Amygdala (tissue), 56 donors: ENCODE measurements around the gene RPUSD1.
A peak's percentile ranks its signal among the peaks of the same experiment; 100 is the strongest.

Source experiments
- DNase-seq, 56 donors: peaks; one replicate each; lab custom pipeline; 2025; lab: John Stamatoyannopoulos, UW

RPUSD1 gene

GRCh38 chr16:799948-800833, 12.0 kb upstream of the RPUSD1 start, which contains the start of gene GNG13:
Gene GNG13 (minus strand): TSS chr16:800734. CDS start chr16:799077, 1,657 bp downstream.
- DNase-seq, result peak in 1 of 56 donors; percentile 57

- DNase-seq, result no peak
These were observed 11.1 kb upstream of the RPUSD1 start for GRCh38 chr16:799111-799947.

- DNase-seq, result no peak
These were observed 10.5 kb upstream of the RPUSD1 start for GRCh38 chr16:798666-799065.

GRCh38 chr16:797686-798085, 9.5 kb upstream of the RPUSD1 start:
- no peak for DNase-seq

- DNase-seq, result no peak
These were observed 8.9 kb upstream of the RPUSD1 start for GRCh38 chr16:797120-797420.

GRCh38 chr16:796296-797119, 8.3 kb upstream of the RPUSD1 start:
- DNase-seq, result no peak

- no peak for DNase-seq
These were observed 7.5 kb upstream of the RPUSD1 start for GRCh38 chr16:795580-796229.

GRCh38 chr16:794853-795466, 6.8 kb upstream of the RPUSD1 start:
- DNase-seq, result no peak

- DNase-seq, result no peak
These were observed 6.1 kb upstream of the RPUSD1 start for GRCh38 chr16:794091-794822.

GRCh38 chr16:793414-793813, 5.2 kb upstream of the RPUSD1 start:
- no peak for DNase-seq

GRCh38 chr16:792221-792995, 4.2 kb upstream of the RPUSD1 start:
- no peak for DNase-seq

- DNase-seq, result no peak
These were observed 3.0 kb upstream of the RPUSD1 start for GRCh38 chr16:791131-791530.

GRCh38 chr16:790086-790485, 1.9 kb upstream of the RPUSD1 start:
- no peak for DNase-seq

- no peak for DNase-seq
These were observed 1.1 kb upstream of the RPUSD1 start for GRCh38 chr16:789191-789850.

- peak in 55 of 56 donors; percentile 33 to 93 (median 82) for DNase-seq
These were observed 382 bp upstream of the RPUSD1 start, which contains the start of gene CHTF18 for GRCh38 chr16:788399-789126. Gene CHTF18 (plus strand): TSS chr16:788620. CDS start chr16:788685, 65 bp downstream.

- no peak for DNase-seq
These were observed 737 bp downstream of the RPUSD1 start for GRCh38 chr16:787321-787966.
